ENCODE measurements around the gene STMN3.
"Not testable (repeated sequence)": the region's sequence is repeated elsewhere in the genome, so short reads cannot be mapped to it uniquely, and the experiment has no call there.

Gene STMN3

DNA sequence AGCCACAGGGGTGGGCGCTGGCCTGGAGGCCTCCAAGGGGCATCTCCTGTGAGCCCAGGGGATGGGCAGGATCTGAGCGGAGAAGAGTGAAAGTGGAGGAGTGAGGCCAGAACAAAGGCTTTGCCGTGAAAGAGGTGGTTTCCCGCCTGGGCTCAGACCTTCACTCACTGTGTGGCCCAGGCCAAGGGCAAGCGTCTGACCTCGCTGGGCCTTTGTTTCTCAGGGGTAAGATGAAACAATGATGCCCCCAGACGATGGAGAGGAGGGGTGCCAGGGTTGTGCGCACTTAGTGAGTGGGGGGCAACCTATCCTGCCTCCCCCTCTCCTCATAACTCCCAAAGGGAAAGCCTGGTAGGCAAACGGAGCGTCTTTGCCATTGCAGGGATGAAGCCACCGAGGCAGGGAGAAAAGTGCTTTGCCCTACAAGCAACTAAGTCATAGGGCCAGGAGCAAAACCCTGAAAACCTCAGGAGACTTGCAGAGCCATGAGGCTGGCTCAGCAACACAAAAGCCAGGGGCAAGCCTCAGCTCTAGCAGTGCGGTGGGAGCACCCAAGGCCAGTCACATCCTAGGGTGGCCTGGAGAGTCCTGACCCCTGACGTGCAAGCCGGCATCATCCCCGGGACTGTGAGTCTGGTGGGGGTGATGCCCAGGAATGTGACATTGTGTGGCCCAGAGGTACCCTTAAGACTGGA, 897 bp upstream of the STMN3 start:
- no peak for DNase-seq

DNA sequence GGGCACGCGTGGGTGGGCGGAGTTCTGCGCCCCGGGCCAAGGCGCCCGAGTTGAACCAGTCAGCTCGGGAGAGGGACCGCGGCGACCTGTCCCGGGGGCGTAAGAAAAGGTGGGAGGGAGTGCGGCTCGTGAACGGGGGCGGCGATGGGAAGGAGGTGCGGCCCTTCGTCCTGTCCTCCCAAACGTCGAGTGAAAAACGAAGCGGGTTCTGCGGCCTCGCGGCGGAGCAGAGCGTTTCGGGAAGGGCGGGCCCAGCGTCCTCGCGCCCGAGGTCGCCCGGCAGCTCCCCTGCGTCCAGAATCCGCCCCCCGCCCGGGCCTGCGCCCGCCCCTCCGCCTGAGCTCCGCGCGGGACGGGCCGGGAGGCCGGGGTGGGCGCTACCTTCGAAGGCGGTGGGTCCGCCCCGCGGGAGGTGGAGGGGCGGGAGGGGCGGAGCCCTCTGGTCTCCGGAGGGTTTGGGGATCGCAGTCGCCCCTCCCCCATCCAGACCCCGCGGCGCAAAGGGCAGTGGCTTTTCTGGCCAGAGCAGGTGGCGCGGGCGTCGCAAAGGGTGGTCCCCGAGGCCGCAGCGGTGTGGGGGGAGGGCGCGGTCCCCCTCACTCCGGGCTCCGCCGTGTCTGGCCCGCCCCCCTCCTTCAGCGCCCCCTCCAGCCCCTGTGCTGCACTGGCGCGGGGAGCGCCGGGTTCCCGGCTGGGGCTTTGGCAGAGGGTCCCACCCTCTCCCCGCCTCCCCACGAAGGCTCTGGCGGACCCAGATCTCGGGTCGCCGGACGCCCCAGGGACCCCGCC, 838 bp downstream of the STMN3 start:
- DNase-seq: peak in 1 of 2 donors; percentile 43

DNA sequence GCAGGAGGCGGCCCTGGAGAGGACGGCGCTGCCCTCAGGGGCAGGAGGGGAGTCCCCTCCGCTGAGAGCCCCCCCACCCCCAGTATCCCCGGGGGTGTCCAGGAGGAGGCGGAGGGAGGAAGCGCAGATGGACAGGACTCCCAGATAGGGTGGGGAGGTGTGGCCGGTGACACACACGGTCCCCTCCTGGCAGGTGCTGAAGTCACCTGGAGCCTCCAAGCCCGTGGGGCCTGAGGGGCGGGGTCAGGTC, 1.4 kb downstream of the STMN3 start:
- no peak for DNase-seq

DNA sequence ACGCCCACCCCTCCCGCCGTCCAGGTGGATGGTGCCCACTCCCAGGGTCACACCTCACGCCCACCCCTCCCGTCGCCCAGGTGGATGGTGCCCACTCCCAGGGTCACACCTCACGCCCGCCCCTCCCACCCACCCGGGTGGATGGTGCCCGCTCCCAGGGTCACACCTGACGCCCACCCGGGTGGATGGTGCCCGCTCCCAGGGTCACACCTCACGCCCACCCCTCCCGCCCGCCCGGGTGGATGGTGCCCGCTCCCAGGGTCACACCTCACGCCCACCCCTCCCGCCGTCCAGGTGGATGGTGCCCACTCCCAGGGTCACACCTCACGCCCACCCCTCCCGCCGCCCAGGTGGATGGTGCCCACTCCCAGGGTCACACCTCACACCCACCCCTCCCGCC, 2.7 kb downstream of the STMN3 start:
- not testable (repeated sequence) for DNase-seq

DNA sequence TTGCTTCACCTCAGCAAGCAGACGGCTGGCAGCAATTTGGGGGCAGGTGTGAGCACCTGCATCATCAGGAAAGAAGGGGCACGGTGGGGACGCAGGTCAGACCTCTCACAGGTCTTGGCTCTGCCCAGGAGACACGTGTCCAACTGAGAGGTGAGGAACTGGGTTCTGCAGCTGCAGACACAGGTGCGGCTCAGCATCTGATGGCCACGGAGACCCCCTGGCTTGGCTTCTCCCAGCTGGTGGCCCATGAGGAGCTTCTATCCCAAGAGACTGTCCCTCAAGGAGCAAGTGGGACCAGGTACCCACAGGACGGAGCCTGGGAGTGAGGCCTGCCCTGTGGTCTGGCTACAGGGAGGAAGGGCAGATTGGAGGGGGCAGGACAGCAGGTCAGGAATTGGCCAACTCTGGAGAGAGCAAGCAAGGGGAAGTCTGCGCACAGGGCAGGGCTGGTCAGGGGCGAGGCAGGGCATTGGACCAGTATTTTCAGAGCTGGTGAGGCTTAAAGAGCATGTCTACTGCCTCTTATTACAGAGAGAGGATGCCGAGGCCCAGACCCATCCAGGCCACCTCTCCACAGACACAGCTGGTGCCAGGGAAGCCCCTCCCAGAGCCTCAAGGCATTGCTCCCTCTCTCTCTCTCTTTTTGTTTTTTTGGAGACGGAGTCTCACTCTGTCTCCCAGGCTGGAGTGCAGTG, 4.2 kb downstream of the STMN3 start:
- DNase-seq: no peak

DNA sequence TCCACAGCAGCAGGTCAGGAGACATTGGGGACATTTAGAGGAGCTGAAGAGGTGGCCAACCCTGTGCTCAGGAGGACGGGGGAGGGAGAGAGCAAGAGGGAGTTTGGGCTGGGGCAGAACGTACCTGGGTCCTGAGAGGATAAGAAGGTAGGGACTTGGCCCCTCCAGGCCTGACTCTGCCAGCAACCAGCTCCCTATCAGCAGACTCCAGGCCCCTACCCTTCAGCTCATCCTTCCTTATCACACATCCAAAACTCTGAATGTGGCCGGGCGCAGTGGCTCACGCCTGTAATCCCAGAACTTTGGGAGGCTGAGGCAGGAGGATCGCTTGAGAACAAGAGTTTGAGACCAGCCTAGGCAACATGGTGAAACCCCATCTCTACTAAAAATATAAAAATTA, 5.0 kb downstream of the STMN3 start:
- no peak for DNase-seq

DNA sequence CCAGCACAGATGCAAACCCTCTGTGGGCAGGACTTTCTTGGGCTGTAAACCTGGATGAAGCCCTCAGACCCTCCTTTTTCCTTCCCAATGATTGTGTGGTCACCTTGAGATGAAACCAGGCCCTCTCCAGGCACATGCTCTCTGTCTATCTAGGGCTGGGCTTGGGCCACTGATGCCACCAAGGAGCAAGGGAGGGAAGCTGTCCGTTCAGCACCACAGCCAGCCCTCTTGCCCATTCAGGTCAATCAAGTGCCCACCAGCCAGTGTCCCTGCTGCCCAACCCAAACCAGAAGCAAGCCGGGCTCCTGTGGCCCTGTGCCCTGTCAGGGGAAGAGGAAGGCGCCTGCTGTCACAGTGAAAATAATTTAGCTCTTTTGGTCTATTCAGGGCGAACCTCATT, 8.0 kb downstream of the STMN3 start:
- DNase-seq: no peak

DNA sequence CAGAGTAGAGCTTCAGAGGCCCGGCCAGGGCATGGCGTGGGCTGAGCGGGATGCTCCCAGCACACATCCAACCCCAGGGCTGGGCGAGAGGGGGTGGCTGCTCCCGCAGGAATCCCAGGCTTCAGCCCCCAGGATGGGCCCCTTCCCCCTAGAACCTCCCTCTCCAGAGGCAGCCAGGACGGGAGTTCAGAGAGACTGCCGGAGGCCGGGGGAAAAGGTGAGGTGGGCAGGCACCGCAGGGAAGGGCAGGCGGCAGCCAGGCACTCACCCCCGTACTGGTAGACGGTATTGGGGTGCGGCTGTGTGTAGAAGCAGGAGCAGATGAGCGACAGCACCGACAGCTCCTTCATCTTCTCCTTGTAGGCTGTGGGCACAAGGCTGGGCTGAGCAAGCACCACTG, 9.3 kb downstream of the STMN3 start:
- DNase-seq: no peak

DNA sequence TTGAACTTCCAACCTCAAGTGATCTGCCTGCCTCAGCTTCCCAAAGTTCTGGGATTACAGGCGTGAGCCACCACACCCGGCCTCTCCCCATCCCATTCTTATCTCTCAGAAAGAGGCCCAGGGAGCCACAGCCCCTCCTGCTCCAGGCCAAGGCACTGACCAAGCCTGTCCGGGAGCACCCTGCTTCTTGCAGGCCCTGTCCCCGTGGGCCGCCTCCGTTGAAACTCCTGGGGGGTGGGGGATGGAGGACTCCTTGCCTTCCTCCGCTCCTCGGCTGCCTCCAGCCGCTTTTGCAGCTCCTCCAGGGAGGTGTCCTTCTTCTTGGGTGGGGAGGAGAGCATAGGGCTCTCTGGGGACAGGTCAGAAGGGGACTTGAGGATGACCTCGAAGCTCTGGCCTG, 9.7 kb downstream of the STMN3 start:
- DNase-seq: no peak

DNA sequence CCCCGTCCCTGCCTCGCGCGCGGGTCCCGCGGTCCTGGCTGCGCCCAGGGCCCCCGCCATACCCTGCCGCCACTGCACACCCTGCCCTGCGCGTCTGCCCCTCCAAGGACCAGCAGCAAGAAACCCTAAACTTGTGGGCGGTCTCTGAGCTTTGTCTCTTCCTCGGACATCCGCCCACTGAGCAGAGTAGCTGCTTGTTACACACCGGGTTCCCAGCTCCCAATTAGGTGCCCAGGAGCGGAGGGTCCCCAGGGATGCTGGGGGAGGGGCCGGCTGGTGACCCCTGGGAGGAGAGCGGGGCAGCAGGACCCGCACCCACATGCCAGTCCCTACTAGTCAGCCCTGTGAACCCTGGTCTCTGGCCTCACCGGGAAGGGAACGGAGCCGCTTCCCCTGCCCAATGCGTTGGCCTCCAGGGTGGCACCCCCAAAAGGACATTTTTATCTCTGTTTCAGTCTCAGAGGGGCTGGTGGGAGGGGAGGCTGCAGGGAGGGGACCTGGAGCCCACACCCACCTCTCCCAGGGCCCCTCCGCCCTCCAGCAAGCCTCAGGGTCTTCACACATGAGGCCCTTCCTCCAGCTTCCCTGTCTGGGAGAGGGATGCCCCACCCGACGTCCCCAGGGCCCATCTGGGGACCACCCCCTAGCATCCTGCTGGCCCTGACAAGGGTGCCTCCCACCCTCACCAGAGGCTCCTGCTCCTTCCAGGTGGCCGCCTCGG, 10.5 kb downstream of the STMN3 start:
- no peak for DNase-seq

DNA sequence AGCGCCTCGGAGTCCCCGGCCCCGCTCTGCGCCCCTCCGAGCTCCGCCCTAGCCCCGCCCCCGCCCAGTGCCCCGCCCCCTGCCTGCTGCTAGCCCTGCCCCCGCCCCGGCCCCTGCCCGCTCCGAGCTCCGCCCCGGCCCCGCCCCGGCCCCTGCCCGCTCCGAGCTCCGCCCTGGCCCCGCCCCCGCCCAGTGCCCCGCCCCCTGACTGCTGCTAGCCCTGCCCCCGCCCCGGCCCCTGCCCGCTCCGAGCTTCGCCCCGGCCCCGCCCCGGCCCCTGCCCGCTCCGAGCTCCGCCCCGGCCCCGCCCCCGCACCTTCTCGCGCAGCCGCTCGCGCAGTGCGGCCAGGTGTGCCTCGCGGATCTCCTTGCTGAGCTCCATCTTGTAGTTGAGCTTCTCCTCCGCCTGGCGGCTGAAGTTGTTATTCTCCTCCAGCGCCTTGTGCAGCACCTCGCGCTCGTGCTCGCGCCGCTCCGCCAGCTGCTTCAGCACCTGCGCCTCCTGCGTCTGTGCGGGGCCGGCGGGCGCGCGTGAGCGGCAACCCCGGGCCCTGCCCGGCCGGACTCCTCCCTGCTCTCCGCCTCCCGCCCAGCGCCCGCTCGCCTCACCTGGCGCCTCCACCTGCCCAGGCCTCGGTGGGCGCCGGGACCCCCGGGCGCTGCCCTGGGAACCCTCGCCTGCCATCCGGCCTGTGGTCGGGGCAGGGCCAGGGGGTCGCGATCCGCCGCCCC, 11.3 kb downstream of the STMN3 start:
- peak; percentile 98 to 99 for DNase-seq

DNA sequence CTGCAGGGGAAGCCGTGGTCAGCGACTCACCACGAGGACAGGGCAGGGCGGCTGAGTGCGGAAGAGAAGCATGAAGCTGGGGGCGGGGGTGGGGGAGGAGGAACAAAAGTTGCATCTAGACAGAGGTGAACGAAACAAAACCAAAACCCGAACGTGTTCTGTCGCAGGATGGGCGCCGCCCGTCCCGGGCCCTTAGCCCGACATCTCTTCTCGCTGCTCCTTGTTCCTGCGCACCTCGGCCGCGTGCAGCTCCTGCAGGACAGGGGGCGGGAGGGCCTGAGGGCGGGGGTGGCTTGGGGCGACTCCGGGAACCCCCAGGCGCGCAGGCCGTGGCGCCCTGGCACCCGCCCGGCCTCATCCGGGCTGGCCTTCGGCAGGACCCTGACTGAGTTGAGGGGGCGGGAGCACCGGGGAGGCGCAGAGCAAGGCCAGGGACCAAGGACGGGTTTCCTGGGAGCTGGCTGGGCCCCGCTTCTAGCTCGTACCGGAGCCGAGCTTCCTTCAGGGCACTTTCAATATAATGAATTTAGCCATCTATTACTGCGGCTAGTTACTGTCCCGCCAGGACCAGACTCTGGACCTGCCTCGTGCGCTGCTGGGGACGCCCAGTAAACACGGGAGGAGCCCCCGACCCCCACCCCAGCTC, 12.0 kb downstream of the STMN3 start:
- DNase-seq: peak; percentile 57 to 58

DNA sequence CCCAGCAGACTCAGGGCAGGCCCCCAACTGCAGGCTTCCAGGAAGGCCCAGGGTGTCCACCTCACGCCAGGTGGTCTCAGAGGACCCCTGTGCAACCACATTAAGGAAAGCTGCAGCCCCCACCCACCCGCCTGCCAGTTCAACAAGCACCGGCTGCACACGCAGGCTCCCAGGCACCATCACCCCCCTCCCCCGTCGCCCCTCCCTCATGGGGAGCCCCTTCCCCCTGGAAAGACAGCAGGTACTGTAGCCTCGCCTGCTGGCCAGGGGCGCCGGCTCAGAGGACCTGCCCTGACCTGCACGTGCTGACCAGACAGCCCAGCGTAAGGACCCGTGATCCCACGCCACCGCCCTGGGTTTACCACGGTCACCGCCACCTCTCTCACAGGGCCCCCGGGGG, 12.5 kb downstream of the STMN3 start:
- not testable (repeated sequence) for DNase-seq

DNA sequence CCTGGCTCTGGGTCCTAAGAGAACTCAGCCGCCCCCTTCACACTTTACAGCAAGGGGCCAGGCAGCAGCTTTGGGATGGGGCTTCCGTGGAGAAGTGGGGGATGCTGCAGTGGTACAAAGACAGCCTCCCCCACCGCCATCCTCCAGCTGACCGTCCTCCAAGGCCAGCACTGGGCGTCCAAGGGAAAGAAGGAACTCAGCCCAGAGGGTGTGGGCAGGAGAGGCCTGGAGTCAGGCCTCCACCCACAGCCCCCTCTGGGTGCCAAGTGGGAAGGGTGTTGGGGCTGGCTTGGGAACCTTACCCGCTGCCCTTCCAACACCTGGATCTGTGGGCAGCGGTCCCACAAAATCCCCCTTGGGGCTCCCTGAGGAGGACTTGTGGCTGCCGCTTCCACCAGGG, 13.1 kb downstream of the STMN3 start:
- no peak for DNase-seq

DNA sequence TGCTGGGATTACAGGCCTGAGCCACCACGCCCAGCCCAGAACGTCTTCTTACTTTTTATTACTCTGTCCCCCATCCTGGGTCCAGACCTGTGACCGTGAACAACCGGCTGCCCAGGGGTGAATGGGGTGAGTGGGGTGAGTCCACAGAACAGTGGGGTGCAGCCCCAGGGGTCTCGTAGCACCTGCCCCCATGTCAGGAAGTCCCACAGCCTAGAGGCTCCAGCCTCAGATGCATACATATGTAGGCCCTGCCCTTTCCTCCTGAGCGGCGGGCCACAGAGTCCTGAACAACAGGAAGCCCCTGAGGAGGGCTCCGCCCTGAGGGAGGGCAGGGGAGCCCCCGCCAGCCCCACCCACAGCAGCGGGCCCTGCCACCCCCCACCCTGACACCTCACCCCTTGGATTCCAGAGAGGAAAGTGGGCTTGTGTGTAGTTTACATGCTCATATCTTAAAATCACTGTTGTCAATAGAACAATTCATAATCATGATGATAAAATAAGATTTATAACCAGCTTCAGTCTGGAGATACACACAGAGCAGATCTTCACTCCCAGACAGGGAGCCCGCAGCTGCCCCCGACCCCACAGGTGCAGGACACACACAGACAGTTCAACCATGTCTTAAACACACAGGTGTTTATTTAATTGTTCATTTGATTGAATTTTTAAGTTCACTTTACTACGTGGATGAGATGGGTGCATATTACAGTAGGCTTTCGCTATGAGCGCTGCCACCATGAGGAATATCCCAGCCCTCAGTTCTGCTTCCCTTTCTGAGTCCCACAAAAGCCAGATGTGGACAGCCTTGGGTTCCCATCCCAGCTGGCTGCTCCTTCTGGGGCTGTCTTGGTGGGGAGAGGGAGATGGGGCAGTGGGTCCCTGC, 13.9 kb downstream of the STMN3 start:
- DNase-seq: peak; percentile 64 to 71

DNA sequence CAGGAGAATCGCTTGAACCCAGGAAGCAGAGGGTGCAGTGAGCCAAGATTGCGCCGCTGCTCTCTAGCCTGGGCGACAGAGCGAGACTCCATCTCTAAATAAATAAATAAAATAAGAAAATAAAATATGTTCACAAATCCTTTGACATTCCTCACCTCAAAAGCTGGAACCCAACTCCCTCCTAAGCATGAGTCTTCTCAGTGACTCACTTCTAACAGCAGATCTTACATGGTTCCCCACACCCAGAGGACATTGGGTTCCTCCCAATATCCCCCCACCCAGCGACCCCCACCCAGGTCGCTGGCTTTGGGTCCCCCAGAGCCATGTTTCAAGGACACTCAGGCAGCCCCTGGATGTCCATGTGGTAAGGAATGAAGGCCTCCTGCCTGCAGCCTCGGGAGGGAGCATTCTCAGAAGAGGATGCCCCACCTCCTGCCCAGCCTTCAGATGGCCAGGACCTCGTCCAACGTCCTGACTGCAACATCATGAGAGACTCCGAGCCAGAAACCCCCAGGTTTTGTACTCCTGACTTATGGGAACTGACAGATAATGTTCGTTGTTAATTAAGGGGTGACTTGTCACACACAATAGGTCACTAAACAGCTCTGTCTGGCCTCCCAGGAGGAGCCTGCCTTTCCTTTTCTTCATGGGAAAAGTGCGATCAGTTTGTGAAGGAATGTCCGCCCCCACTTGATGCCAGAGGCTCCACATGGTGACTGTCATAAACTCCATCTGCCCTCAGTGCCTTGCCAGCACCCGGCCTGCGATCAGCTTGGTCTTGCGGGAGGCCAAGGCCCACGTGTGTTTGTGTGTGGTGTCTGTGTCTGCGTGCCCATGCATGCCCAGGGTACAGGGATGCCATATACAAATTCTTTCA, 16.2 kb downstream of the STMN3 start:
- no peak for DNase-seq

DNA sequence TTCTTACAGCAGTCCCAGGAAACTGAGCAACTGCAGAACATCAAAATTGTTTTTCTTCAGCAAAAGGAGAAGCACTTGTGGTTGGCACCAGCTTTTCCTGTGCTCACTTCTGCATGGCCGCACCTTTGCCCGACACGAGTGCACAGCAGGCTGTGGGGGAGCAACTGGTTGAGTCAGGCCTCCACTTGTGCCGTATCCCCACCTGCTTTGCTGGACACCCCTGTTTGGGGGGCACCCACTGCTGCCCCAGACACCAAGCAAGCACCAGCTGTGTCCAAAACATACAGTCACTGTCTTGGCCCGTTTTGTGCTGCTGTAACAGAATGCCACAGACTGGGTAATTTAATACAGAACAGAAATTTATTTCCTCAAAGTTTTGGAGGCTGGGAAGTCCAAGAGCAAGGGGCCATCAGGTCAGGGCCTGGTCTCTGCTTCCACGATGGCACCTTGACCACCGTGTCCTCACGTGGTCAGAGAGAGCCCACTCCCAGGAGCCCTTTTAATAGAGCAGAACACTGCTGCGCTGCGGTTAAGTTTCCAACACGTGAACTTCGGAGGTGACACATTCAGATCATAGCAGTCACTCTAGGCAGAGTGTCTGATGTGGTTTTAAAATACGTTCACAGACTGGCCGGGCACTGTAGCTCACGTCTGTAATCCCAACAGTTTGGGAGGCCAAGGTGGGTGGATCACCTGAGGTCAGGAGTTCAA, 17.6 kb downstream of the STMN3 start:
- DNase-seq: peak; percentile 67 to 72

DNA sequence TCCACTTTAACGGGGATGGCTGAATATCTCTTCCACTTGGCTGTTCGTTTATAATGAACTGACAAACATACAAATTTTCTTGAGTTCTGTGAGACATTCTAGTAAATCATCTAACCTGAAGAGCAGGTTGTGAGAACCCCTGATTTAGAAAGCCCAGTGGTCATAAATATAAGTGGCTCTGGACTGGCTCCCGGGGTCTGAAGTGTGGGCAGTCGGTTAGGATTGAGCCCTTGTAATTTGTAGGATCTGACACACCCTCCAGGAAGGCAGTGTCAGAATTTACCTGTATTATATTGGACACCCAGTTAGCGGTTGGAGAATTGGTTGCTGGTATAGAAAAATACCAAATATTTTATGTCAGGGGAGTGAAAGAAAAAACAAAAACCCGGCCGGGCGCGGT, 19.5 kb downstream of the STMN3 start:
- no peak for DNase-seq

DNA sequence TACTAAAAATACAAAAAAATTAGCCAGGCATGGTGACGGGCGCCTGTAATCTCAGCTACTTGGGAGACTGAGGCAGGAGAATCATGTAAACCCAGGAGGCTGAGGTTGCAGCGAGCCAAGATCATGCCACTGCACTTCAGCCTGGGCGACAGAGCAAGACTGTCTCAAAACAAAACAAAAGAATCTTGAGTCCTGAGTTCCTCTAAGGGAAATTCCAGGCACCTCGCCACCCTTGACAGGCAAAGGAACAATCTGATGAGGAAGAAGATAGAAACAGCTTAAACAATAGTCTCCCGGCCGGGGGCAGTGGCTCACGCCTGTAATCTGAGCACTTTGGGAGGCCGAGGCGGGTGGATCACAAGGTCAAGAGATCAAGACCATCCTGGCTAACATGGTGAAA, 21.8 kb downstream of the STMN3 start:
- DNase-seq: not testable (repeated sequence)

DNA sequence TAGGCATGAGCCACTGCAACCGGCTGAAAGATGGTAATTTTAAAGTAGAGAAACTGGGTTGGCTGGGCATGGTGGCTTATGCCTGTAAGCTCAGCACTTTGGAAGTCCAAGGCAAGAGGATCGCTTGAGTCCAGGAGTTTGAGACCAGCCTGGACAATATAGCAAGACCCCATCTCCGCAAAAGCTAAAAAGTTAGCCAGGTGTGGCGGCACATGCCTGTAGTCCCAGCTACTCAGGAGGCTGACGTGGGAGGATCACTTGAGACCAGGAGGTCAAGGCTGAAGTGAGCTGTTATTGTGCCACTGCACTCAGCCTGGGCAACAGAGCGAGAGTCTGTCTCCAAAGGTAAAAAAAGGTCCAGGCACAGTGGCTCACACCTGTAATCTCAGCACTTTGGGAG, 22.3 kb downstream of the STMN3 start:
- DNase-seq: not testable (repeated sequence)

Measured in stimulated activated CD4-positive, alpha-beta T cell treated with anti-CD3 and anti-CD28 coated beads, Interleukin-2, amount 100 ng/mL, for 24 hours (primary cell).